Right lobe of liver (tissue), 6 donors: ENCODE results near the gene ARHGEF37. TPM values are rescaled to one million over a fixed set of nuclear protein-coding genes. Genes with fewer than 3 reads are reported as not detected.

Experiments
- ATAC-seq, 4 donors: fragments of 200-7000 bp; cut with Tn5 transposase; one replicate each; pipeline ENCODE4 v1.9.1; 2020; ENCODE audit warnings: mild to moderate bottlenecking in 4 of 4, moderate library complexity in 4 of 4
- DNase-seq, 3 donors: peaks; one replicate each; pipeline ENCODE4 v3.0.0-alpha.2; 2020
- H3K27ac ChIP-seq, 3 donors: fragments of 200-600 bp; one replicate each; pipeline ENCODE4 v1.8.0; 2022
- H3K27me3 ChIP-seq, 2 donors: fragments of 200-600 bp; one replicate each; pipeline ENCODE4 v1.8.0; 2022
- H3K36me3 ChIP-seq, 4 donors: fragments of 200-600 bp; sonication (generic) in 1 of 4; one replicate each; pipeline versions ENCODE4 v1.5.1 to v1.8.0; 2017 to 2022; ENCODE audit warnings: control low read depth in 1 of 4
- H3K4me1 ChIP-seq, 4 donors: fragments of 200-600 bp; sonication (generic) in 1 of 4; one replicate each; pipeline versions ENCODE4 v1.5.1 to v1.8.0; 2017 to 2022; ENCODE audit warnings: control low read depth in 1 of 4
- H3K4me3 ChIP-seq, 3 donors: fragments of 200-600 bp; one replicate each; pipeline ENCODE4 v1.8.0; 2022
- H3K9me3 ChIP-seq, 4 donors: fragments of 200-600 bp; sonication (generic) in 1 of 4; one replicate each; pipeline versions ENCODE4 v1.5.1 to v1.8.0; 2017 to 2022; ENCODE audit warnings: control low read depth in 1 of 4
- CTCF ChIP-seq, 4 donors: fragments of 200-600 bp in 3 of 4; fragments of 450-650 bp in 1 of 4; IDR thresholded peaks; one replicate each; pipeline versions ENCODE4 v1.5.1 to v1.8.0; 2016 to 2022; ENCODE audit warnings: antibody characterized with exemption in 4 of 4, mild to moderate bottlenecking in 2 of 4
- POLR2A ChIP-seq: fragments of 450-650 bp; IDR thresholded peaks from one replicate; pipeline ENCODE4 v1.6.1; 2017; ENCODE audit warnings: antibody characterized with exemption, mild to moderate bottlenecking
- WGBS: methylation state at CpG from one replicate; pipeline ENCODE4 v1.1.6; 2018; ENCODE audit warnings: low coverage, low lambda C conversion rate; ENCODE audit not compliant: insufficient coverage; ENCODE audit errors: missing lambda C conversion rate; 5-methylcytosine and 5-hydroxymethylcytosine counted together
- intact Hi-C, 2 donors: fragments of 100-400 bp; cut with DNase I; formaldehyde crosslinking; loops; one replicate each; pipeline versions ENCODE4 v1.11.2 to v1.14.1; 2022
- total RNA-seq, 6 experiments: library from RNA; depleted of rRNA in 2 of 6; stranded (reverse); fragments of >200 nt in 2 of 6; fragmentation: NEBNext Ultra II Directional in 3 of 6; extraction: Animal tissue kit (Norgen Biotek cat#: 25700) in 3 of 6; gene quantifications; one replicate each; pipeline versions ENCODE4 v1.1.0 to v1.2.4, GENCODE V29; 2016 to 2023
- donor health status: DM: no; HTN: yes; CAD: no.
- donor health status: DM: no; HTN: no; CAD: no.
- donor health status: DM: no; HTN: no; CAD: no.
- donor health status: DM: no; HTN: yes; CAD: no.
- donor health status: DM: no; HTN: yes; CAD: no.

Gene ARHGEF37
- total RNA-seq, 6 experiments from 2014 or later, result 1.6 to 7.3 (median 2.1) TPM

- ATAC-seq, result peak; percentile 61 to 74 (median 64)
- no peaks in the 10 kb centered on the region for H3K27me3 ChIP-seq
- H3K4me3 ChIP-seq, result no peak overlapping the region
- no peaks in the 10 kb centered on the region for H3K36me3 ChIP-seq
- DNase-seq, result peak in 2 of 3 donors; percentile 51 to 69
- H3K27ac ChIP-seq, result peak overlapping the region in 1 of 3 donors; percentile 75
- intact Hi-C loops, result loop anchor here (5.0 to 10.0 kb wide), 3 partner anchors 188 to 355 kb away; no protein-coding TSS in a partner anchor
- H3K9me3 ChIP-seq, result no peaks in the 10 kb centered on the region
- H3K4me1 ChIP-seq, result peaks cover 0 to 14% (median 6%) of the 10 kb centered on the region in 4 donors
- TF ChIP-seq POLR2A (no peak), CTCF (IDR thresholded peaks at IDR 0.05) (no peak)
Observed at GRCh38 chr5:149639737-149640136, 58.4 kb downstream of the ARHGEF37 start.

GRCh38 chr5:149640350-149640999 lies 59.2 kb downstream of the ARHGEF37 start:
- no peaks in the 10 kb centered on the region for H3K9me3 ChIP-seq
- peak overlapping the region; percentile 29 to 57 (median 49) for H3K4me3 ChIP-seq
- DNase-seq (no peak), ATAC-seq (peak; percentile 8 to 33 (median 14))
- H3K4me1 ChIP-seq, result peaks cover 0 to 14% (median 6%) of the 10 kb centered on the region in 4 donors
- no peaks in the 10 kb centered on the region for H3K27me3 ChIP-seq
- WGBS, result 36% methylated on average over 3 of the region's 7 CpGs
- no peak for TF ChIP-seq POLR2A
- no peak for TF ChIP-seq CTCF (IDR thresholded peaks at IDR 0.05)
- intact Hi-C loops, result no loop called here
- peak overlapping the region; percentile 64 to 80 (median 75) for H3K27ac ChIP-seq
- H3K36me3 ChIP-seq, result no peaks in the 10 kb centered on the region

- intact Hi-C loops, result no loop called here
- H3K36me3 ChIP-seq, result no peaks in the 10 kb centered on the region
- 11% methylated on average over 18 of the region's 18 CpGs for WGBS
Observed at GRCh38 chr5:149641000-149641576, 59.8 kb downstream of the ARHGEF37 start.

GRCh38 chr5:149641600-149641999 lies 60.3 kb downstream of the ARHGEF37 start:
- 74% methylated on average over 5 of the region's 5 CpGs for WGBS
- Histone ChIP-seq H3K27ac (peak overlapping the region in 1 of 3 donors; percentile 75), H3K36me3 (no peaks in the 10 kb centered on the region), H3K9me3 (no peaks in the 10 kb centered on the region), H3K4me3 (peak overlapping the region in 1 of 3 donors; percentile 49), H3K4me1 (peaks cover 0 to 14% (median 6%) of the 10 kb centered on the region in 4 donors), H3K27me3 (no peaks in the 10 kb centered on the region)
- intact Hi-C loops, result no loop called here
- no peak for ATAC-seq
- no peak for DNase-seq
- TF ChIP-seq CTCF (IDR thresholded peaks at IDR 0.05) (no peak), POLR2A (no peak)

More at GRCh38 chr5:149641000-149641576, 59.8 kb downstream of the ARHGEF37 start:
- Histone ChIP-seq H3K4me1 (peaks cover 0 to 14% (median 6%) of the 10 kb centered on the region in 4 donors), H3K27ac (peak overlapping the region; percentile 64 to 80 (median 75)), H3K9me3 (no peaks in the 10 kb centered on the region), H3K27me3 (no peaks in the 10 kb centered on the region), H3K4me3 (peak overlapping the region; percentile 29 to 57 (median 49))
- ATAC-seq (peak; percentile 81 to 89 (median 84)), DNase-seq (peak in 2 of 3 donors; percentile 48 to 79)
- TF ChIP-seq POLR2A (no peak), CTCF (IDR thresholded peaks at IDR 0.05) (no peak)
